GM20000 (cell line): Measurements from ENCODE around the gene NINJ2.

ENCODE experiments used
- DNase-seq: peaks from one replicate; pipeline ENCODE4 v3.0.0; 2012; ENCODE audit warnings: low spot score
- TF ChIP-seq, protein P1 (sequence below): IDR thresholded peaks from 2 replicates; pipeline ENCODE4 v1.5.1; 2012; ENCODE audit warnings: mild to moderate bottlenecking, control low read depth; ENCODE audit errors: extremely low read depth, missing control alignments

The NINJ2 gene

DNA sequence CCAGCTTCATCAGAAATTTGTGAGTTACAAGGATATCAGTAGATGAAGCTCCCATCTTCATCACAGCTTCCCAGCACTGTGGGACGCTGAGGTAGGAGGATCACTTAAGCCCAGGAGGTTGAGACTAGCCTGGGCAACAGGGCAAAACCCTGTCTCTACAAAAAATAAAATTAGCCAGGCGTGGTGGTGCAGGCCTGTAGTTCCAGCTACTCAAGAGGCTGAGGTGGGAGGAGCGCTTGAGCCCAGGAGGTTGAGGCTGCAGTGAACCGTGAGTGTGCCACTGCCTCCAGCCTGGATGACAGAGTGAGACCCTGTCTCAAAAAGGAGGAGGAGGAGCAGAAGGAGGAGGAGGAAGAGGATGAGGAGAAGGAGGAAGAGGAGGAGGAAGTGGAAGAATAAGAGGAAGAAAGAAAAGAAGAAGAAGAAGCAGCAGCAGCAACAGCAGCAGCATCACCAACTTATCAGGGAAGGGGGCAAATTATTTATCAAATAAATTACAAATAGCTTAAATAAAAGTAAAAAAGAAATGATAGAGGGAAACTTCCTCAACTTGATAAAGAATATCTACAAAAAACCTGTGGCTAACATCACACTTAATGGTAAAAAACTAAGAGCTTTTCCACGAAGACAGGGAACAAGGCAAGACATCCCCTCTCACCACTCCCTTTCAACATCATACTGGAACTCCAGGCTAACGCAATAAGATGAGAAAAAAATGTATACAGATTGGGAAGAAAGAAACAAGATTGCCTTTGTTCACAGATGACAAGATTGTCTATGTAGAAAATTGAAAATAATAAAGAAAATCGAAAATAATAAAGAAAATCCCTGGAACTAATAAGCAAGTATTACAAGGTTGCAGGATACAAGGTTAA, 69.6 kb downstream of the NINJ2 start:
- TF ChIP-seq, protein P1, sequence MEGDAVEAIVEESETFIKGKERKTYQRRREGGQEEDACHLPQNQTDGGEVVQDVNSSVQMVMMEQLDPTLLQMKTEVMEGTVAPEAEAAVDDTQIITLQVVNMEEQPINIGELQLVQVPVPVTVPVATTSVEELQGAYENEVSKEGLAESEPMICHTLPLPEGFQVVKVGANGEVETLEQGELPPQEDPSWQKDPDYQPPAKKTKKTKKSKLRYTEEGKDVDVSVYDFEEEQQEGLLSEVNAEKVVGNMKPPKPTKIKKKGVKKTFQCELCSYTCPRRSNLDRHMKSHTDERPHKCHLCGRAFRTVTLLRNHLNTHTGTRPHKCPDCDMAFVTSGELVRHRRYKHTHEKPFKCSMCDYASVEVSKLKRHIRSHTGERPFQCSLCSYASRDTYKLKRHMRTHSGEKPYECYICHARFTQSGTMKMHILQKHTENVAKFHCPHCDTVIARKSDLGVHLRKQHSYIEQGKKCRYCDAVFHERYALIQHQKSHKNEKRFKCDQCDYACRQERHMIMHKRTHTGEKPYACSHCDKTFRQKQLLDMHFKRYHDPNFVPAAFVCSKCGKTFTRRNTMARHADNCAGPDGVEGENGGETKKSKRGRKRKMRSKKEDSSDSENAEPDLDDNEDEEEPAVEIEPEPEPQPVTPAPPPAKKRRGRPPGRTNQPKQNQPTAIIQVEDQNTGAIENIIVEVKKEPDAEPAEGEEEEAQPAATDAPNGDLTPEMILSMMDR: no peak

DNA sequence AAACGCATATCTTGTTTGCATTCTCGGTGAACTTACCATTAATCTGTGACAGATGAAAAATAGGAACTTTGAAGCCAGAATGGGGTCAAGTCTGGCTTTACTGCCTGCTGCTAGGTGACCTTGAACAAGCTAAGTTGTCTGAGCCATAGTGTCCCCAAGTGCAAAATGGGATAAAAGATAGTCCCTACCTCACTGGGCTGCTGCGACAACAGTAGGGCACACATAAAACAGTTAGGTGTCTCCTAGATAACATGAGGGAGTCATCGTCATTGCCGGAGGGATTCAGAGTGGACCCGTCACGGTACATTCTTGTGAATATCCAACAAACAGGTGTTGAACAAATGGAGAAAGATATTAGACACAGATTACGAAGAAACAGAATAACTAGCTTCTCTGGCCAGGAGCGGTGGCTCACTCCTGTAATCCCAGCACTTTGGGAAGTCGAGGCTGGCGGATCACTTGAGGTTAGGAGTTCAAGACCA, 71.2 kb downstream of the NINJ2 start:
- TF ChIP-seq, protein P1: no peak
- no peak for DNase-seq

More for the DNA sequence above, 69.6 kb downstream of the NINJ2 start:
- no peak for DNase-seq

DNA sequence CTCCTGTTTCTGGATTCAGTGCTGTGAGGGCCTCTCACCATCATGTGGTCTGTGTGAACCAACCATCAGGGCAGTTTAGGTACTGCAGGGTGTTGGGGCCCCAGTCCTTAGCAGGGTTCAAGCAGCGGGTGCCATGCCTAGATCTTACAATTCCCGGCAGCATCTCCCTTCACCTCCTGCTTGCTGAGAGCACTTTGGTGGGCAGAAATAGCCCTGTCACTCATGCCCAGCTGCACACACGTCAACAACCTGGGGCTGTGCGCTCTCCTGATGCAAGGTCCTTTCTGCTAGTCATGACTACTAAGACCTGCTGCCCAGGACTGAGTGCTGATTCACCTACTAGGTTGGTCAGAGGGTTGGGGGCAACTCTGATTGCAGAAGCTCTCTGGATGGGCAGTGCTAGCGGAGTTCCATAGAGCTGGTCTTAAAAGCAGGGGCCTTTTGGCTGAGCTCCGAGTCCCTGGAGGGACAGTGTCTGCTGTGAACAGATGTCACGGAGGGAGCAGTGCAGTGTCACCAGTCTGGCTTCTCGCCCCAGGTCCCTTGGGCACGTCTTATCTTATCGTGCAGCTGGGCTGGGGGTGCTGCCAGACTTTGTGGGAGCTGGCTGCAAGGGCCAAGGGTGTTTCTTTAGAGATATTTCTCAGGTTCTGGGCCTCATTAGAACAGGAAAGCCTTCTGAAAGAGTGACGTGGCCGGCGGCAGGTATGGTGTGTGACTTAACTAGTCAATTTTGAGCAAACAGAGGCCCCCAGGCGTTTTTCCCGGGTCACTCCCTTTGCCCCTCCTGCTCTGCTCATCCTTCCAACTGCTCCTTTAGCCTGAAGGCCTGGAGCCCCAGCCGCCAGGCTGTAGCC, 71.8 kb downstream of the NINJ2 start:
- no peak for DNase-seq
- TF ChIP-seq, protein P1: no peak

DNA sequence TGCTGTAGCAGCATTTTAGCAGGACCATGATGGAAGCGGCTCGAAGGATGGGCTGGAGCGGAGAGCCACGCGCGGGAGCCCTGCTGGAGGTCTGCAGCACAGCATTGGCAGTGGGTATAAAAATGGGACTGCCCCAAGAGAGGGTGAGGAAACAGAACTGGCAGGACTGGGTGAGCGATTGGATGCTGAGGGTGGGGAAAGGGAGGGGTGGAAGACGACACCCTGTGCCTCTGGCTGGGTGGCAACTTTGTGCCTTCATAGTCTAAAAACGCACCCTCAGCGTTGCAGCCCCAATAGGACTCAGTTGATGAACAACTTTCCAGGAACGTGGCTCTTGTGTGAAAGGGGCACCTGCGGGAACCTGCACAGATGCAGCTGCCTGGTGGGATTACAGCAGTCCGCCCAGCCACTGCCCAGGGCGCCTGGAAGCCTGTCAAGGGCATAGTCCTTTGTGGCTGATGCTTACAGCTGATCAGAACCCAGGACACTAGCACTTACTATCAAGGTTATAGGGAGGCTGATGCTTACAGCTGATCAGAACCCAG, 73.0 kb downstream of the NINJ2 start:
- TF ChIP-seq, protein P1: no peak
- no peak for DNase-seq

DNA sequence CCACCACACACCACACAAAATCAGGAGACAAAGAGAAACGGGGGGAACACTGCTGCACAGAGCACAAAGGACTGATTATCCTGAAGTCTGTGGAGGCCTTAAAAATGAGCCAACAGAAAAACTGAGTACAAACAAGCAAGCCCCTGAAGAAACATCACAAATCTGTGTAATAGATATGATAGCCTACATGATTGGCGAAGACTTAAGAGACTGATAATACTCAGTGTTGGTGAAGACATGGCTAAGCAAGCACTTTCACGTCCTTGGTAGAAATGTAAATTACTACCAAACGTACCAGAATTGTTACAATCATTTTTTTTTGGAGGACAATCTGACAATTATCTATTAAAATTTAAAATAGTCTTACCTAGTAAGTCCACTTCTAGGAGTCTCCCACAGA, 74.6 kb downstream of the NINJ2 start:
- DNase-seq: no peak
- TF ChIP-seq, protein P1: no peak

DNA sequence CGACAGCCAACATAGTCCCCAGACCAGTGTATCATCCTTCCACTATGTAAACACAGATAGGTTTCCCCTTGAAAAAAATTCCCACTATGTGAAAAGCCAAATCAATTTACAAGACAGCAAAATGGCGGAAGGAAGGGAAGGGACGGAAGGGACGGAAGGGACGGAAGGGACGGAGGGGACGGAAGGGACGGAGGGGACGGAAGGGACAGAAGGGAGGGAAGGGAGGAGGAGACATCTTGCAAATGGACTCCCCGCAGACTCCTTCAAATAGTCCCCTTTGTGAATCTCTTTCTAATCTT, 75.3 kb downstream of the NINJ2 start:
- TF ChIP-seq, protein P1: no peak
- DNase-seq: no peak
